C4-2B (cell line): ENCODE results near the gene DPH5.
"Not testable (repeated sequence)": the region's sequence is repeated elsewhere in the genome, so short reads cannot be mapped to it uniquely, and the experiment has no call there.

ENCODE experiments used
- H3K27ac ChIP-seq: fragments of 450-650 bp; 2 replicates; pipeline ENCODE4 v1.5.1; 2017
- ZFX ChIP-seq: fragments of 450-650 bp; IDR thresholded peaks from 2 replicates; pipeline ENCODE4 v1.6.1; 2017
- TF ChIP-seq, protein P1 (sequence below): fragments of 450-650 bp; conservative IDR thresholded peaks from 2 replicates; pipeline ENCODE4 v1.5.1; 2017; ENCODE audit warnings: mild to moderate bottlenecking

Gene DPH5, protein sequence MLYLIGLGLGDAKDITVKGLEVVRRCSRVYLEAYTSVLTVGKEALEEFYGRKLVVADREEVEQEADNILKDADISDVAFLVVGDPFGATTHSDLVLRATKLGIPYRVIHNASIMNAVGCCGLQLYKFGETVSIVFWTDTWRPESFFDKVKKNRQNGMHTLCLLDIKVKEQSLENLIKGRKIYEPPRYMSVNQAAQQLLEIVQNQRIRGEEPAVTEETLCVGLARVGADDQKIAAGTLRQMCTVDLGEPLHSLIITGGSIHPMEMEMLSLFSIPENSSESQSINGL

DNA sequence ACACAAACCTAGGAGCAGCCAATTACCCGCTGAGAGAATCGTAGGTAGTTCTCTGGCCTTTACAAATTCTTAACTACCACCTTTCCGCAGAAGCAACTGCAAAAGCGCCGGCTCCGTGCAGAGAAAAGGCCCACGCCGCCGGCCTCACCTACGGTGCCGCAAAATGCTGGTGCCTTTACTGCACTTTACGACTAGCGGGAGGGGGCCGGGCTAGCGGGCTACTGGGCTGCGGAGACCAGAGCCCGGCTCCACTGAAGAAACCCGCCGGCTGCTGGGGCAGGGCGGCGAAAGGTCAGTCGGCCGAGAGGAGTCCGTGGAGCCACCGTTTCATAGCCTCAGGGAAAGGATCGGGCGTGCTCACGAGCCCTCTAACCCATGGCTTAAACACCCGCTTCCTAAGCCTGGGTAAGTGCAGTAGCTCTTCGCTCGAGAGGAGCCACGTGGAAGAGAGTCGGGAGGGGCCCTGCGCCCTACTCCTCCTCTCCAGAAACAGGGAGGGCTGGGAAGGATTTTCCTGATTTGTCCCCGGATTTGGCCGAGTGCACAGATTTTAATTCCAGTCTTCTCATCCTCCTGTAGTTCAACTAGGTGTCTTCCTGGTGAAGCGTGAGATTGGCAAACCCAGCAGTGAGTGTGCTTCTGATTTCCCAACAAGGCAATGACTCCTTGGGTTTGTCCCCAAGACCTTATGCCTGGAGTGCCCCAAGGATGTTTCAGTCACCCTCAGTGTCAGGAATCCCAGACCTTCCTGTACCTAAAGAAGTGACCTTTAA is at the start of gene DPH5:
Gene DPH5 (minus strand): TSS at position 128 of the 773 bp plus-strand sequence. CDS start 341 bp downstream, outside the sequence.
- TF ChIP-seq, protein P1, sequence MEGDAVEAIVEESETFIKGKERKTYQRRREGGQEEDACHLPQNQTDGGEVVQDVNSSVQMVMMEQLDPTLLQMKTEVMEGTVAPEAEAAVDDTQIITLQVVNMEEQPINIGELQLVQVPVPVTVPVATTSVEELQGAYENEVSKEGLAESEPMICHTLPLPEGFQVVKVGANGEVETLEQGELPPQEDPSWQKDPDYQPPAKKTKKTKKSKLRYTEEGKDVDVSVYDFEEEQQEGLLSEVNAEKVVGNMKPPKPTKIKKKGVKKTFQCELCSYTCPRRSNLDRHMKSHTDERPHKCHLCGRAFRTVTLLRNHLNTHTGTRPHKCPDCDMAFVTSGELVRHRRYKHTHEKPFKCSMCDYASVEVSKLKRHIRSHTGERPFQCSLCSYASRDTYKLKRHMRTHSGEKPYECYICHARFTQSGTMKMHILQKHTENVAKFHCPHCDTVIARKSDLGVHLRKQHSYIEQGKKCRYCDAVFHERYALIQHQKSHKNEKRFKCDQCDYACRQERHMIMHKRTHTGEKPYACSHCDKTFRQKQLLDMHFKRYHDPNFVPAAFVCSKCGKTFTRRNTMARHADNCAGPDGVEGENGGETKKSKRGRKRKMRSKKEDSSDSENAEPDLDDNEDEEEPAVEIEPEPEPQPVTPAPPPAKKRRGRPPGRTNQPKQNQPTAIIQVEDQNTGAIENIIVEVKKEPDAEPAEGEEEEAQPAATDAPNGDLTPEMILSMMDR = no peak
- peak; percentile 92 for TF ChIP-seq ZFX

DNA sequence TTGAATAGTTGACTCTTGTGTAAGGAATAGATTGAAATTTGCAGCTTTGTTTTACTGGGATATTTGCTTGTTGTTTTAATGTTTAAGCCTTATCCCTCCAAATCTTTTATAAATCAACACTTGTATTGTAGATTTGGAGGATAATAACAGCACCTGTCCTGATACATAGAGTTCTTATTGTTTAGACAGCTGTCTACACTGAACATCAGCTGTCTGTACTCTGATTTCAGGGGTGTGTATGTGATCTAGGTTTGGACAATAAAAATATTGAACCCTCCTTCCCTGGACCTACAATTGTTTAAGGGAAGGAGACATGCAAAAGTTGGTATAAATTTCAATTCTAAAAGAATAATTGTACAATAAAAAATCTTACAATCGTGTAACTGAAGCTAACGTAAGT is 48.3 kb upstream of the DPH5 start:
- no peak for TF ChIP-seq ZFX
- TF ChIP-seq, protein P1 = no peak
- H3K27ac ChIP-seq = no peak overlapping the region

More for the DNA sequence above, at the start of gene DPH5:
- peak within 1 kb of the TSS; percentile 84 for H3K27ac ChIP-seq

DNA sequence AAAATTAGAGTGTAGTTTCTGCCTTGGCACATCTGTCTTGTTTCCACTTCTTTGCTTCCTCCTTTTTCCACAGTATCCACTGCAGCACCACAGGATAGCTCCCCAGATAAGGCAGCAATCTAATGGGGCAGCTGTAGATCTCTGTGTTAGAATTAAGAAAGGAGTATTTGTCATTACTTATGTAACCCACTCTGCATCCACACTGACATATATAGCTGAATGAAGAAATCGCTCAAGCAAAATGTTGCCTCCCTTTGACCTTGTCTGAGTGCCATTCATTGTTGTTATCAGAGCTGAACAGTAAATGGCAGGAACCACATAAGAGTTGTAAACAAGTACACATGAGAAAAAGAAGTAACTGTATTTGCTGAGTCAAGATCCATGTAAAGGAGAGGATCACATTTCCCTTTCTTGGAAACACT is 45.9 kb upstream of the DPH5 start:
- H3K27ac ChIP-seq = no peak overlapping the region
- no peak for TF ChIP-seq ZFX
- TF ChIP-seq, protein P1 = no peak

DNA sequence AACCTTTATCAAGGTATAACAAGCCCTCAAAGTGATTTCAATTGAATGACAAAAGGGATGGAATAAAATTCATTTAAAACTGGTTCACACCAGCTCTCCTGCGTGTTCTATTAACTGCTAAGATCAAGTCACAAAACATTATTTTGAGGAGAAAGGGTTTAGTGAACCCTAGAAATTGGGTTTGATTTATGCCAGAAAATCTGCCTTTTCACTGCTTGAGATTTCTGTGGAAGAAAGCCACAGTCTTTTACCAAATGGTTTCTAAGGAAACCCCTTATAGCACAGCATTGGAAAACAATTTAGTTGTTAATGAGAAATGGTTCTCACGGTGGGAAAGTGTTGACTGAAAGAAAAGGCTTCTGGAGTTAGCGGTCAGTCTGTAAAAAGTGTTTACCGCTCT is 43.6 kb upstream of the DPH5 start:
- TF ChIP-seq, protein P1 = no peak
- TF ChIP-seq ZFX = no peak
- H3K27ac ChIP-seq = no peak overlapping the region

DNA sequence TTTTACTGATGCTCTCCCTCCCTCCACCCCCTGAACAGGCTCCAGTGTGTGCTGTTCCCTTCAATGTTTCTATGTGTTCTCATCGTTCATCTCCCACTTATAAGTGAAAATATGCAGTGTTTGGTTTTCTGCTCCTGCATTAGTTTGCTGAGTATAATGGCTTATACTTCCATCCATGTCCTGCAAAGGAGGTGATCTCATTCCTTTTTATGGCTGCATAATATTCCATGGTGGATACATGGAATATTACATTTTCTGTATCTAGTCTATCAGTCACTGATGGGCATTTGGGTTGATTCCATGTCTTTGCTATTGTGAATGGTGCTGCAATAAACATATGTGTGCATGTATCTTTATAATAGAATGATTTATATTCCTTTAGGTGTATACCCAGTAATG is 41.4 kb upstream of the DPH5 start:
- H3K27ac ChIP-seq = not testable (repeated sequence)

DNA sequence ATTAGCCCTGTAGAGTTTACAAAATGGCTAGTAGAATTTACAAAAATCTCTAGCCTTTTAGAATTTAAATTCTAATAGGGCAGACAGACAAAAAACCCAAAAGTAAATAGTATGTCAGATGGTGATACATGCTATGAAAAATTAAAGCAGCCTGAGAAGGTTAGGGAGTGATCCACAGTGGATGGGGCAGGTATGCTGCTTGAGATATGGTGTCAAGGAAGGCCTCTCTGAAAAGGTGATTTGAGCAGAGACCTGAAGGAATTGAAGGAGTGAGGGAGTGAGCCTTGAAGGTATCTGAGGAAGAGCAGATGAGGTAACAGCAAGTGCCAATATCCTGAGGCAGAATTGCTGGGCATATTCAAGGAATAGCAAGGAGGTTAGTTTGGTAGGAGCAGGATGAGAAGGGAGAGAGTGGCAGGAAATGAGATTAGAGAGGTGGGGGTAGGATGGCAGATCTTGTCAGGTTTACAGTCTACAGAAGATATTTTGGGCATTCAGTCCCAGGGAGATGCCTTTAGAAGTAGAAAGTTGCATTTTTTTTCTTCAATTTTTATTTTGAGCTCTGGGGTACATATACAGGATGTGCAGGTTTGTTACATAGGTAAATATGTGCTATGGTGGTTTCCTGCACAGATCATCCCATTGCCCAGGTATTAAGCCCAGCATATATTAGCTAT is 40.8 kb upstream of the DPH5 start:
- no peak overlapping the region for H3K27ac ChIP-seq
- TF ChIP-seq, protein P1 = no peak
- TF ChIP-seq ZFX = no peak

DNA sequence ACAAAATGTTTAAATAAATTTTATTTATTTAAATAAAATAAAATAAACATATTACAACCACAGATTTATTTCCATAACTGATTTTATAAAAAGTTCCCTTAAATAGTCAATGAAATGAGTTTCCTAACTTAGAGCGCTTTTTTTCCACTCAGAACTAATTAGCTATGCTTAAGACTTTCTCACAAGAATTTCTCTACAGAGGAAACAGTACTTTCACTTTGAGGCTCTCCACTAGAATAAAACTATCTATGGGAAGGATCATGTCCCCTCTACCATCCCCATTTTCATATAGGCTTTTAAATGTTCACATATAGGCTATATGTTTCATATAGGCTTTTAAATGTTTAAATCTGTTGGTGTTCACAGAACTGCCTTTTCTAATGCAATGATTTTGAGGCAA is 40.0 kb upstream of the DPH5 start:
- TF ChIP-seq, protein P1 = no peak
- TF ChIP-seq ZFX = no peak
- H3K27ac ChIP-seq = no peak overlapping the region
